DOHH2 (cell line): ENCODE measurements around the gene COL4A2.

Experiments
- H3F3A ChIP-seq: fragments of 200-600 bp; sonication (generic), shearing (Covaris generic); 2 replicates; pipeline ENCODE4 v1.6.0; 2016; ENCODE audit warnings: antibody characterized with exemption, mild to moderate bottlenecking; ENCODE audit not compliant: control insufficient read depth, insufficient read depth
- H3K27ac ChIP-seq: fragments of 200-600 bp; sonication (generic); 2 replicates; pipeline ENCODE4 v1.5.1; 2014; ENCODE audit warnings: low read depth, mild to moderate bottlenecking, low read length, moderate library complexity
- H3K27me3 ChIP-seq: fragments of 200-600 bp; sonication (generic); 2 replicates; pipeline ENCODE4 v1.6.1; 2014; ENCODE audit warnings: mild to moderate bottlenecking, low read length, mixed read lengths; ENCODE audit not compliant: control insufficient read depth
- H3K36me3 ChIP-seq: fragments of 200-600 bp; sonication (generic); 2 replicates; pipeline ENCODE4 v1.6.1; 2014; ENCODE audit warnings: mild to moderate bottlenecking, low read length, moderate library complexity, mixed read lengths; ENCODE audit not compliant: control insufficient read depth
- H3K4me1 ChIP-seq: fragments of 200-600 bp; sonication (generic); 2 replicates; pipeline ENCODE4 v1.6.1; 2014; ENCODE audit warnings: mild to moderate bottlenecking, low read length, mixed read lengths; ENCODE audit not compliant: control insufficient read depth
- H3K4me2 ChIP-seq: fragments of 200-600 bp; sonication (generic); 2 replicates; pipeline ENCODE4 v1.6.0; 2014; ENCODE audit warnings: mild to moderate bottlenecking, low read length, moderate library complexity
- H3K4me3 ChIP-seq: fragments of 200-600 bp; sonication (generic); 2 replicates; pipeline ENCODE4 v1.5.1; 2014; ENCODE audit warnings: mild to moderate bottlenecking, low read length, mixed read lengths
- H3K79me2 ChIP-seq: fragments of 200-600 bp; sonication (generic); 2 replicates; pipeline ENCODE4 v1.6.1; 2014; ENCODE audit warnings: mild to moderate bottlenecking, low read length, mixed read lengths; ENCODE audit not compliant: control insufficient read depth
- H3K9me2 ChIP-seq: fragments of 200-600 bp; sonication (generic); replicated peaks from 2 replicates; pipeline ENCODE4 v1.6.1; 2014; ENCODE audit warnings: mild to moderate bottlenecking, low read length, mixed read lengths; ENCODE audit not compliant: control insufficient read depth
- H3K9me3 ChIP-seq: fragments of 200-600 bp; sonication (generic); 2 replicates; pipeline ENCODE4 v1.6.1; 2014; ENCODE audit warnings: antibody characterized with exemption, low read length, mixed read lengths; ENCODE audit not compliant: control insufficient read depth, insufficient read depth
- H4K20me1 ChIP-seq: fragments of 200-600 bp; sonication (generic); 2 replicates; pipeline ENCODE4 v1.6.0; 2014; ENCODE audit warnings: low read depth, mild to moderate bottlenecking, antibody characterized with exemption, low read length, moderate library complexity; ENCODE audit not compliant: control insufficient read depth, insufficient read depth
- CTCF ChIP-seq: fragments of 200-600 bp; sonication (generic); IDR thresholded peaks from one replicate; pipeline ENCODE4 v1.5.1; 2014; ENCODE audit warnings: antibody characterized with exemption, mild to moderate bottlenecking, low read depth, low read length; ENCODE audit not compliant: poor library complexity, severe bottlenecking
- EZH2phosphoT487 ChIP-seq: fragments of 200-600 bp; sonication (generic); IDR thresholded peaks from 2 replicates; pipeline ENCODE4 v1.6.1; 2017; ENCODE audit warnings: borderline replicate concordance, mild to moderate bottlenecking, antibody characterized with exemption, low read length, moderate library complexity, mixed read lengths

Gene COL4A2

GRCh38 chr13:110552767-110553166 lies 245.7 kb downstream of the COL4A2 start:
- no peak for TF ChIP-seq CTCF
- TF ChIP-seq EZH2phosphoT487, result no peak
- Histone ChIP-seq H3K4me3 (no peak overlapping the region), H3K9me3 (no peaks in the 10 kb centered on the region), H3K36me3 (no peaks in the 10 kb centered on the region), H4K20me1 (no peaks in the 10 kb centered on the region), H3K79me2 (no peaks in the 10 kb centered on the region), H3K27me3 (no peaks in the 10 kb centered on the region), H3K27ac (no peak overlapping the region), H3K4me1 (no peaks in the 10 kb centered on the region), H3K9me2 (no peaks in the 10 kb centered on the region), H3F3A (no peaks in the 10 kb centered on the region), H3K4me2 (no peak overlapping the region)

- Histone ChIP-seq H3K27ac (no peak overlapping the region), H3K9me3 (no peaks in the 10 kb centered on the region), H3K79me2 (no peaks in the 10 kb centered on the region), H4K20me1 (no peaks in the 10 kb centered on the region), H3K36me3 (no peaks in the 10 kb centered on the region), H3K4me1 (no peaks in the 10 kb centered on the region), H3K27me3 (no peaks in the 10 kb centered on the region), H3K9me2 (no peaks in the 10 kb centered on the region), H3F3A (no peaks in the 10 kb centered on the region), H3K4me2 (no peak overlapping the region), H3K4me3 (no peak overlapping the region)
- TF ChIP-seq CTCF, result no peak
- TF ChIP-seq EZH2phosphoT487, result no peak
These were observed 246.3 kb downstream of the COL4A2 start for GRCh38 chr13:110553417-110553816.

GRCh38 chr13:110554227-110554836 lies 247.2 kb downstream of the COL4A2 start:
- Histone ChIP-seq H4K20me1 (no peaks in the 10 kb centered on the region), H3K9me2 (no peaks in the 10 kb centered on the region), H3K4me1 (no peaks in the 10 kb centered on the region), H3F3A (no peaks in the 10 kb centered on the region), H3K27ac (no peak overlapping the region), H3K79me2 (no peaks in the 10 kb centered on the region), H3K36me3 (no peaks in the 10 kb centered on the region), H3K4me3 (no peak overlapping the region), H3K9me3 (no peaks in the 10 kb centered on the region), H3K4me2 (no peak overlapping the region), H3K27me3 (no peaks in the 10 kb centered on the region)
- no peak for TF ChIP-seq CTCF
- no peak for TF ChIP-seq EZH2phosphoT487
